A549 (cell line): Measurements from ENCODE around the gene CYP4B1. TPM values are rescaled to one million over a fixed set of nuclear protein-coding genes. Genes with fewer than 3 reads are reported as not detected.

Experiments used
- ATAC-seq, 2 experiments: fragments of 200-7000 bp in 1 of 2; fragments of >200 bp in 1 of 2; cut with Nextera tagmentation in 1 of 2; cut with Tn5 transposase in 1 of 2; 3 replicates each; pipeline versions ENCODE4 v1.8.0 to v1.9.1; 2018 to 2020; ENCODE audit warnings: mild to moderate bottlenecking in 1 of 2, moderate library complexity in 1 of 2
- CTCF ChIA-PET: fragments of 300-600 bp; sonication (Branson Sonifier 250); formaldehyde crosslinking; extraction: SDS; loops from one replicate; lab custom pipeline; 2021; ENCODE audit warnings: antibody characterized with exemption, inconsistent platforms; lab: Yijun Ruan, JAX
- POLR2A ChIA-PET: fragments of 350-600 bp; formaldehyde crosslinking; extraction: SDS; loops from one replicate; lab custom pipeline; 2021; ENCODE audit warnings: antibody characterized with exemption, inconsistent platforms; lab: Yijun Ruan, JAX
- DNase-seq, 2 experiments: peaks; one replicate each; pipeline versions ENCODE4 v3.0.0 to v3.0.0-alpha.2; 2011 to 2016; ENCODE audit warnings: low read depth in 1 of 2, low spot score in 1 of 2
- FAIRE-seq: peaks from 2 replicates; lab custom pipeline; 2011; peaks lifted over from hg19 to GRCh38; lab: Jason Lieb, UNC
- H3K27ac ChIP-seq, 2 experiments: fragments of >200 bp; sonication (Bioruptor Twin); formaldehyde crosslinking; 3 replicates each; pipeline ENCODE4 v1.5.1; 2016 to 2017
- H3K4me1 ChIP-seq: fragments of >200 bp; sonication (Bioruptor Twin); formaldehyde crosslinking; 3 replicates; pipeline ENCODE4 v1.6.1; 2016
- H3K4me2 ChIP-seq: fragments of >200 bp; sonication (Bioruptor Twin); formaldehyde crosslinking; 3 replicates; pipeline ENCODE4 v1.6.1; 2016
- H3K4me3 ChIP-seq: fragments of >200 bp; sonication (Bioruptor Twin); formaldehyde crosslinking; 3 replicates; pipeline ENCODE4 v1.5.1; 2016
- H3K9me3 ChIP-seq: fragments of >200 bp; sonication (Bioruptor Twin); formaldehyde crosslinking; 3 replicates; pipeline ENCODE4 v1.6.1; 2016
- CBX2 ChIP-seq: fragments of 200-600 bp; sonication (generic); IDR thresholded peaks from 2 replicates; pipeline ENCODE4 v1.6.1; 2016; ENCODE audit warnings: low read depth, mild to moderate bottlenecking, borderline replicate concordance
- CBX8 ChIP-seq: fragments of 200-600 bp; sonication (generic); IDR thresholded peaks from 2 replicates; pipeline ENCODE4 v1.6.1; 2016
- CEBPB ChIP-seq, 2 experiments: fragments of >200 bp in 1 of 2; sonication (Bioruptor Twin) in 1 of 2; formaldehyde crosslinking in 1 of 2; IDR thresholded peaks; 2 replicates each; pipeline ENCODE4 v1.6.1; 2012 to 2016
- ELK1 ChIP-seq: fragments of 150-350 bp; IDR thresholded peaks from 2 replicates; pipeline ENCODE4 v1.6.1; 2014; ENCODE audit warnings: low read depth, mild to moderate bottlenecking, low read length
- GATA3 ChIP-seq: IDR thresholded peaks from 2 replicates; pipeline ENCODE4 v1.6.1; 2012; ENCODE audit warnings: borderline replicate concordance
- HOXB13 ChIP-seq: fragments of 250-450 bp; sonication (Bioruptor Pico); IDR thresholded peaks from 2 replicates; pipeline ENCODE4 v1.5.0; 2020; ENCODE audit warnings: low read depth, mild to moderate bottlenecking, moderate library complexity
- HOXB5 ChIP-seq: fragments of 250-450 bp; sonication (Bioruptor Pico); IDR thresholded peaks from 2 replicates; pipeline ENCODE4 v1.5.0; 2020; ENCODE audit warnings: mild to moderate bottlenecking, moderate library complexity
- JUNB ChIP-seq: fragments of >200 bp; sonication (Bioruptor Twin); formaldehyde crosslinking; IDR thresholded peaks from 2 replicates; pipeline ENCODE4 v1.6.1; 2016
- KDM1A ChIP-seq: fragments of 200-600 bp; sonication (generic); IDR thresholded peaks from 2 replicates; pipeline ENCODE4 v1.6.1; 2016; ENCODE audit warnings: low read depth, mild to moderate bottlenecking
- MAFK ChIP-seq: fragments of 450-650 bp; IDR thresholded peaks from 2 replicates; pipeline ENCODE4 v1.6.1; 2014; ENCODE audit not compliant: partially characterized antibody
- MAZ ChIP-seq: fragments of 150-350 bp; IDR thresholded peaks from 2 replicates; pipeline ENCODE4 v1.6.1; 2014; ENCODE audit warnings: antibody characterized with exemption, low read depth, low read length, borderline replicate concordance
- NFE2L2 ChIP-seq: fragments of 150-350 bp; conservative IDR thresholded peaks from 2 replicates; pipeline ENCODE4 v1.6.1; 2014; ENCODE audit warnings: low read length
- PHF8 ChIP-seq: fragments of 200-600 bp; sonication (generic); IDR thresholded peaks from 2 replicates; pipeline ENCODE4 v1.6.1; 2016; ENCODE audit warnings: low read depth, mild to moderate bottlenecking, antibody characterized with exemption, moderate library complexity, borderline replicate concordance
- RAD21 ChIP-seq, 2 experiments: fragments of >200 bp in 1 of 2; sonication (Bioruptor Twin) in 1 of 2; formaldehyde crosslinking in 1 of 2; IDR thresholded peaks in 1 of 2; conservative IDR thresholded peaks in 1 of 2; 2 replicates in 1 of 2; 3 replicates in 1 of 2; pipeline ENCODE4 v1.6.1; 2012 to 2018; ENCODE audit warnings: inconsistent platforms in 1 of 2
- RARB ChIP-seq: fragments of 250-450 bp; sonication (Bioruptor Pico); IDR thresholded peaks from 2 replicates; pipeline ENCODE4 v1.8.0; 2021; ENCODE audit warnings: mild to moderate bottlenecking, moderate library complexity
- RNF2 ChIP-seq: fragments of 200-600 bp; sonication (generic); IDR thresholded peaks from 2 replicates; pipeline ENCODE4 v1.6.1; 2016; ENCODE audit warnings: low read depth, mild to moderate bottlenecking, antibody characterized with exemption, moderate library complexity, borderline replicate concordance
- SREBF2 ChIP-seq: fragments of 450-650 bp; IDR thresholded peaks from 2 replicates; pipeline ENCODE4 v1.6.1; 2014; ENCODE audit warnings: mild to moderate bottlenecking, moderate library complexity
- WGBS: methylation state at CpG from one replicate; pipeline ENCODE4 v1.1.6; 2017; ENCODE audit errors: missing lambda C conversion rate; 5-methylcytosine and 5-hydroxymethylcytosine counted together
- polyA plus RNA-seq, 4 experiments: library from polyadenylated mRNA; depleted of rRNA in 3 of 4; stranded (reverse); fragments of >200 nt; fragmentation: RNase III in 1 of 4; extraction: RNeasy Plus Mini Kit Qiagen cat#74134 plus additional on column Dnase treatment in 1 of 4; gene quantifications; 2 replicates in 3 of 4; 3 replicates in 1 of 4; pipeline ENCODE4 v1.2.3, GENCODE V29; 2011 to 2017

CYP4B1 gene
- polyA plus RNA-seq, 2 of the 4 experiments (the other 2 are of a cell fraction): not detected

- no peak for FAIRE-seq
- TF ChIP-seq ELK1: no peak
- TF ChIP-seq MAFK: peak; percentile 3
- ATAC-seq: no peak
- Histone ChIP-seq H3K27ac (no peak overlapping the region), H3K4me2 (no peak overlapping the region), H3K4me3 (no peak overlapping the region), H3K9me3 (peaks cover 4% of the 10 kb centered on the region; the same call in 2 of the 3 replicates), H3K4me1 (no peaks in the 10 kb centered on the region)
- POLR2A ChIA-PET: no interaction called here
- CTCF ChIA-PET: no interaction called here
- WGBS: 12% methylated on average over 4 of the region's 4 CpGs
- DNase-seq: no peak
Observed at GRCh38 chr1:46767649-46768282, 31.1 kb upstream of the CYP4B1 start.

- Histone ChIP-seq H3K27ac (no peak overlapping the region), H3K4me3 (no peak overlapping the region), H3K9me3 (peaks cover 4% of the 10 kb centered on the region; the same call in 2 of the 3 replicates), H3K4me1 (no peaks in the 10 kb centered on the region), H3K4me2 (no peak overlapping the region)
- CTCF ChIA-PET: no interaction called here
- ATAC-seq: no peak
- DNase-seq: no peak
- TF ChIP-seq MAFK (peak; percentile 95), CBX2 (no peak), NFE2L2 (peak; percentile 63)
- no peak for FAIRE-seq
- POLR2A ChIA-PET: no interaction called here
- 11% methylated on average over 4 of the region's 5 CpGs for WGBS
Observed at GRCh38 chr1:46768445-46768844, 30.4 kb upstream of the CYP4B1 start.

DNA sequence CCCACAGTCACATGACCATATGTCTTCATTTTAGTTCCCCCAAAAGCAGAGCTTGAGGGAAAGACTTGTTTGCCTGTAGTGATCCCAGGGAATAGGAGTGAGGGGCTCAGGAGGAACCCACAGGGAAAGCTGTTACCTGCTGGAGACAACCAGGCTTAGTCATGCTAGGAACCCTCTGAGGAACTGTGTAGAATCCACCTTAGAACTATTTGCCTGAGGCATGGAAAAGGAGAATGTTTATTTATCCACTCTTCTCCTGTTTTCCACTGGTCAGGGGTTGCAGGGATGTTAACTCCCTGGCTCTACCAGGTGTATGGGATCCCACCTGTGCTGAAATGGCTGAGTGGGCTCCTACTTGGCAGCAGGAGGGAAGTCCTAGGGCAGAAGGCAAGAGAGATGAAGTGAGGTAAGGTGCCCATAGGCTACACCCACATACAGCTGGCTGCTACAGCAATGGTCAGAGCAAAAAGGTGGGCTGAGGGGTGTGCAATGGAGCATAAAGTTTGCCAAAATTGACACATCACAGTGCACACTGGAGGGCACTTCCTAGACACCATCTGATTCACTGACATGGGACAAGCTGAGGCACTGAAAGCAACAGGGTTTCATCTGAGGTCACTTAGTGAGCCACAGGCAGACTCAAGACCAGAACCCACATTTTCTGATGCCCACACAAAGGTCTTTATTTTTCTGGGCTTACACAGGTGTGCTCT lies 29.7 kb upstream of the CYP4B1 start:
- ChIA-PET CTCF (no interaction called here), POLR2A (no interaction called here)
- no peaks in the 10 kb centered on the region for H3K4me1 ChIP-seq
- DNase-seq (no peak), FAIRE-seq (no peak), ATAC-seq (no peak)
- H3K4me3 ChIP-seq: no peak overlapping the region
- H3K27ac ChIP-seq: no peak overlapping the region
- H3K4me2 ChIP-seq: no peak overlapping the region
- peaks cover 4% of the 10 kb centered on the region; the same call in 2 of the 3 replicates for H3K9me3 ChIP-seq
- TF ChIP-seq CBX8 (no peak), PHF8 (no peak), MAZ (no peak), CEBPB (IDR thresholded peaks at IDR 0.05) (no peak), HOXB5 (CRISPR knock-in tag) (no peak), KDM1A (no peak), SREBF2 (no peak), RAD21 (conservative IDR thresholded peaks at IDR 0.05 in 1 of 2, IDR thresholded peaks at IDR 0.05 in 1 of 2) (no peak), RARB (no peak), ELK1 (no peak), GATA3 (no peak)

- Histone ChIP-seq H3K27ac (no peak overlapping the region), H3K4me1 (no peaks in the 10 kb centered on the region), H3K9me3 (peaks cover 4% of the 10 kb centered on the region; the same call in 2 of the 3 replicates), H3K4me3 (no peak overlapping the region), H3K4me2 (no peak overlapping the region)
- ChIA-PET CTCF (no interaction called here), POLR2A (no interaction called here)
- WGBS: 6% methylated on average over 3 of the region's 3 CpGs
- FAIRE-seq (no peak), ATAC-seq (no peak), DNase-seq (no peak)
- TF ChIP-seq MAZ: no peak
- no peak for TF ChIP-seq JUNB
- TF ChIP-seq HOXB13 (CRISPR knock-in tag): no peak
- no peak for TF ChIP-seq RNF2
Observed at GRCh38 chr1:46770541-46770940, 28.3 kb upstream of the CYP4B1 start.
